ENCODE data around the gene SINHCAF. TPM values are rescaled to one million over a fixed set of nuclear protein-coding genes. Genes with fewer than 3 reads are reported as not detected.

SINHCAF gene
- total RNA-seq, 4 donors from 2014 or later: 19.2 to 41.3 (median 25.7) TPM

GRCh38 chr12:31310488-31310887, 15.5 kb downstream of the SINHCAF start:
- H3K27ac ChIP-seq (replicated peaks in 1 of 4): no peak overlapping the region
- DNase-seq (ENCODE audit: extremely low spot score): no peak
- H3K27me3 ChIP-seq: no peaks in the 10 kb centered on the region
- H3K9me3 ChIP-seq: no peaks in the 10 kb centered on the region
- intact Hi-C loops (cut with DNase I): no loop called here
- H3K36me3 ChIP-seq: no peaks in the 10 kb centered on the region
- TF ChIP-seq EP300 (IDR thresholded peaks at IDR 0.05): no peak
- TF ChIP-seq CTCF (IDR thresholded peaks at IDR 0.05): no peak
- TF ChIP-seq POLR2AphosphoS5 (IDR thresholded peaks at IDR 0.05): no peak
- TF ChIP-seq POLR2A (IDR thresholded peaks at IDR 0.05; ENCODE audit: low read depth): no peak
- H3K4me3 ChIP-seq: no peak overlapping the region
- peaks cover 0 to 3% (median 0%) of the 10 kb centered on the region in 4 donors for H3K4me1 ChIP-seq
- WGBS: 96% methylated on average over 2 of the region's 2 CpGs

- H3K9me3 ChIP-seq: no peaks in the 10 kb centered on the region
- H3K36me3 ChIP-seq: peaks cover 1 to 11% (median 5%) of the 10 kb centered on the region in 4 donors
- TF ChIP-seq EP300 (IDR thresholded peaks at IDR 0.05) (no peak), POLR2AphosphoS5 (IDR thresholded peaks at IDR 0.05) (no peak), CTCF (IDR thresholded peaks at IDR 0.05) (no peak), POLR2A (IDR thresholded peaks at IDR 0.05; ENCODE audit: low read depth) (no peak)
- no peak for DNase-seq (ENCODE audit: extremely low spot score)
- H3K27me3 ChIP-seq: no peaks in the 10 kb centered on the region
- intact Hi-C loops (cut with DNase I): no loop called here
- 87% methylated on average over 1 of the region's 1 CpG for WGBS
- no peak overlapping the region for H3K4me3 ChIP-seq
- H3K27ac ChIP-seq (replicated peaks in 1 of 4): no peak overlapping the region
- no peaks in the 10 kb centered on the region for H3K4me1 ChIP-seq
Measured at GRCh38 chr12:31309279-31309678, 16.7 kb downstream of the SINHCAF start.

GRCh38 chr12:31308116-31308515, 17.8 kb downstream of the SINHCAF start:
- no peak for TF ChIP-seq CTCF (IDR thresholded peaks at IDR 0.05)
- no peak for TF ChIP-seq POLR2AphosphoS5 (IDR thresholded peaks at IDR 0.05)
- TF ChIP-seq EP300 (IDR thresholded peaks at IDR 0.05): no peak
- TF ChIP-seq POLR2A (IDR thresholded peaks at IDR 0.05; ENCODE audit: low read depth): no peak
- DNase-seq (ENCODE audit: extremely low spot score): no peak
- 92% methylated on average over 5 of the region's 7 CpGs for WGBS
- H3K36me3 ChIP-seq: peaks cover 9 to 23% (median 15%) of the 10 kb centered on the region in 4 donors
- H3K27me3 ChIP-seq: no peaks in the 10 kb centered on the region
- H3K4me1 ChIP-seq: no peaks in the 10 kb centered on the region
- no peak overlapping the region for H3K27ac ChIP-seq (replicated peaks in 1 of 4)
- intact Hi-C loops (cut with DNase I): no loop called here
- H3K4me3 ChIP-seq: no peak overlapping the region
- no peaks in the 10 kb centered on the region for H3K9me3 ChIP-seq

- Histone ChIP-seq H3K27me3 (no peaks in the 10 kb centered on the region), H3K4me1 (no peaks in the 10 kb centered on the region), H3K27ac (replicated peaks in 1 of 4) (no peak overlapping the region), H3K9me3 (no peaks in the 10 kb centered on the region), H3K36me3 (peaks cover 9 to 33% (median 15%) of the 10 kb centered on the region in 4 donors), H3K4me3 (no peak overlapping the region)
- WGBS: 80% methylated on average over 1 of the region's 1 CpG
- TF ChIP-seq EP300 (IDR thresholded peaks at IDR 0.05) (no peak), POLR2A (IDR thresholded peaks at IDR 0.05; ENCODE audit: low read depth) (no peak), CTCF (IDR thresholded peaks at IDR 0.05) (no peak), POLR2AphosphoS5 (IDR thresholded peaks at IDR 0.05) (no peak)
- intact Hi-C loops (cut with DNase I): no loop called here
- no peak for DNase-seq (ENCODE audit: extremely low spot score)
Measured at GRCh38 chr12:31306866-31307265, 19.1 kb downstream of the SINHCAF start.

GRCh38 chr12:31303466-31303865, 22.5 kb downstream of the SINHCAF start:
- WGBS: 96% methylated on average over 5 of the region's 5 CpGs

More at GRCh38 chr12:31303466-31303865, 22.5 kb downstream of the SINHCAF start:
- intact Hi-C loops (cut with DNase I): no loop called here
- Histone ChIP-seq H3K36me3 (peaks cover 9 to 35% (median 15%) of the 10 kb centered on the region in 4 donors), H3K9me3 (no peaks in the 10 kb centered on the region), H3K27me3 (no peaks in the 10 kb centered on the region), H3K4me1 (no peaks in the 10 kb centered on the region), H3K4me3 (no peak overlapping the region), H3K27ac (replicated peaks in 1 of 4) (no peak overlapping the region)
- TF ChIP-seq POLR2A (IDR thresholded peaks at IDR 0.05; ENCODE audit: low read depth) (no peak), CTCF (IDR thresholded peaks at IDR 0.05) (no peak), EP300 (IDR thresholded peaks at IDR 0.05) (no peak), POLR2AphosphoS5 (IDR thresholded peaks at IDR 0.05) (no peak)
- no peak for DNase-seq (ENCODE audit: extremely low spot score)

Data from esophagus muscularis mucosa (tissue), 4 donors.